Activated CD4-positive, alpha-beta T cell treated with anti-CD3 and anti-CD28 coated beads for 4 hours (primary cell): ENCODE results near the gene BCO1.

Source experiments
- DNase-seq, 2 donors: peaks; one replicate each; pipeline ENCODE4 v3.0.0-alpha.2; 2020

BCO1 gene

GRCh38 chr16:81278526-81278925 is 40.0 kb downstream of the BCO1 start:
- DNase-seq, result no peak

GRCh38 chr16:81279392-81279791 is 40.9 kb downstream of the BCO1 start:
- no peak for DNase-seq

GRCh38 chr16:81280393-81280792 is 41.9 kb downstream of the BCO1 start:
- DNase-seq, result no peak

- DNase-seq, result no peak
Measured at GRCh38 chr16:81283044-81283443, 44.6 kb downstream of the BCO1 start.

GRCh38 chr16:81284995-81285600 is 46.6 kb downstream of the BCO1 start:
- no peak for DNase-seq

- no peak for DNase-seq
Measured at GRCh38 chr16:81286190-81286589, 47.7 kb downstream of the BCO1 start.

GRCh38 chr16:81291117-81291516 is 52.6 kb downstream of the BCO1 start:
- DNase-seq, result no peak

- DNase-seq, result no peak
Measured at GRCh38 chr16:81292936-81293335, 54.4 kb downstream of the BCO1 start.

GRCh38 chr16:81293909-81294802 is 55.7 kb downstream of the BCO1 start:
- DNase-seq, result no peak

- no peak for DNase-seq
Measured at GRCh38 chr16:81296631-81297030, 58.1 kb downstream of the BCO1 start.

- DNase-seq, result no peak
Measured at GRCh38 chr16:81307770-81308169, 69.3 kb downstream of the BCO1 start.

GRCh38 chr16:81310045-81310644 is 71.7 kb downstream of the BCO1 start:
- peak in 1 of 2 donors; percentile 14 for DNase-seq

GRCh38 chr16:81311762-81312161 is 73.3 kb downstream of the BCO1 start:
- DNase-seq, result no peak

GRCh38 chr16:81313701-81314602 is 75.5 kb downstream of the BCO1 start:
- no peak for DNase-seq

GRCh38 chr16:81314603-81315270 is 76.2 kb downstream of the BCO1 start, which contains the start of gene GAN:
GAN (plus strand) TSS chr16:81314962; CDS start chr16:81315114, 152 bp downstream.
- DNase-seq, result peak; percentile 93

- peak; percentile 48 for DNase-seq
Measured at GRCh38 chr16:81315271-81316175, 77.0 kb downstream of the BCO1 start.

- no peak for DNase-seq
Measured at GRCh38 chr16:81316176-81316496, 77.6 kb downstream of the BCO1 start.

- DNase-seq, result no peak
Measured at GRCh38 chr16:81318711-81319110, 80.2 kb downstream of the BCO1 start.

GRCh38 chr16:81319221-81319912 is 80.9 kb downstream of the BCO1 start:
- DNase-seq, result no peak

- DNase-seq, result no peak
Measured at GRCh38 chr16:81321039-81321438, 82.5 kb downstream of the BCO1 start.

- no peak for DNase-seq
Measured at GRCh38 chr16:81321536-81321935, 83.0 kb downstream of the BCO1 start.
